Gastrocnemius medialis (tissue), 4 donors: ENCODE measurements around the gene CDK3. TPM values are rescaled to one million over a fixed set of nuclear protein-coding genes. Genes with fewer than 3 reads are reported as not detected.

Experiments
- ATAC-seq, 2 donors: fragments of 150-250 bp; one replicate each; pipeline ENCODE4 v1.9.1; 2016
- DNase-seq, 2 donors: peaks; one replicate each; pipeline ENCODE4 v3.0.0-alpha.2; 2019
- H3K27ac ChIP-seq, 4 donors: fragments of 200-600 bp; sonication (generic); 1 replicate in 1 of 4; 2 replicates in 3 of 4; pipeline ENCODE4 v1.5.1; 2016 to 2018; ENCODE audit warnings: mild to moderate bottlenecking in 2 of 4, moderate library complexity in 1 of 4
- H3K27me3 ChIP-seq, 3 donors: fragments of 200-600 bp; sonication (generic) in 2 of 3; 1 replicate in 1 of 3; 2 replicates in 2 of 3; pipeline versions ENCODE4 v1.5.1 to v1.6.0; 2016 to 2019; ENCODE audit warnings: mild to moderate bottlenecking in 1 of 3, moderate library complexity in 1 of 3
- H3K36me3 ChIP-seq, 2 donors: fragments of 200-600 bp; sonication (generic) in 1 of 2; one replicate each; pipeline ENCODE4 v1.5.1; 2017 to 2018
- H3K4me1 ChIP-seq, 2 donors: fragments of 200-600 bp; sonication (generic) in 1 of 2; one replicate each; pipeline ENCODE4 v1.5.1; 2016 to 2017; ENCODE audit warnings: mild to moderate bottlenecking in 2 of 2
- H3K4me3 ChIP-seq, 4 donors: fragments of 200-600 bp; sonication (generic) in 3 of 4; 1 replicate in 1 of 4; 2 replicates in 3 of 4; pipeline ENCODE4 v1.5.1; 2016 to 2019; ENCODE audit warnings: mild to moderate bottlenecking in 2 of 4
- H3K9me3 ChIP-seq, 3 donors: fragments of 200-600 bp; sonication (generic) in 2 of 3; 1 replicate in 1 of 3; 2 replicates in 2 of 3; pipeline ENCODE4 v1.5.1; 2016 to 2019
- POLR2A ChIP-seq, 2 donors: fragments of 450-650 bp; IDR thresholded peaks; one replicate each; pipeline ENCODE4 v1.6.1; 2017; ENCODE audit warnings: antibody characterized with exemption in 2 of 2, mild to moderate bottlenecking in 2 of 2, moderate library complexity in 2 of 2
- in situ Hi-C, 4 donors: fragments of 200-750 bp; cut with MboI; loops; one replicate each; pipeline versions ENCODE4 v1.15.0 to v1.8.0; 2017; ENCODE audit warnings: low sequenced_read_pairs in 4 of 4
- intact Hi-C: fragments of 100-400 bp; cut with DNase I; formaldehyde crosslinking; loops from one replicate; pipeline ENCODE4 v1.15.1; 2023; ENCODE audit warnings: low total_unique reads
- total RNA-seq, 4 donors: library from RNA; depleted of rRNA; stranded (reverse); fragments of >200 nt; gene quantifications; one replicate each; pipeline versions ENCODE4 v1.1.0 to v1.2.3, GENCODE V29; 2016
- TF ChIP-seq, protein P1 (sequence below), 5 experiments: fragments of 450-650 bp in 3 of 5; fragments of 200-600 bp in 2 of 5; sonication (generic) in 2 of 5; IDR thresholded peaks in 4 of 5; conservative IDR thresholded peaks in 1 of 5; 1 replicate in 4 of 5; 2 replicates in 1 of 5; pipeline ENCODE4 v1.5.1; 2016 to 2019; ENCODE audit warnings: antibody characterized with exemption in 5 of 5, mild to moderate bottlenecking in 3 of 5, moderate library complexity in 3 of 5

Gene CDK3
- total RNA-seq, 4 donors from 2014 or later = 0.33 to 1.8 (median 1.1) TPM

DNA sequence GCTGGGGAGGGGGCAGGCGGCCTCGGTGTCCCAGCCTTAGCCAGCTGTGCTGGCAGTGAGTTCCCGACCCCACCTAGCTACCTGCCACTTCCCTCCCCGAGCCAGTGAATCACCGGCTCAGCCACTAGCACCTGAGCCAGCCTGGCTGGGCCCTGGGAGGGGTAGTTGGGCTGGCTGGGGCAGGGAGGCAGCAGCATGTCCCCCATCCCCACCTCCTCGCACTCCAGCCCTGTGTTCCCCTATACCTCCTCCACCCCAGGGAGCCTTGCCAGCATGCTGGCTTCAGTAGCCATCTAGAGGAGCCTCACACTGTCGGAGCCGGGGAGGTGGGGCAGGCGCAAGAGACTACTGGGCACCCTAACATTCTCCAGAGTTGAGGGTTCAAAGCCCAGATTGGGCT is 23.7 kb downstream of the CDK3 start:
- H3K36me3 ChIP-seq = no peaks in the 10 kb centered on the region
- in situ Hi-C loops (no loop called here), intact Hi-C loops (no loop called here)
- DNase-seq (no peak), ATAC-seq (no peak)
- H3K4me3 ChIP-seq = no peak overlapping the region
- no peak for TF ChIP-seq POLR2A (IDR thresholded peaks at IDR 0.05)
- TF ChIP-seq, protein P1, sequence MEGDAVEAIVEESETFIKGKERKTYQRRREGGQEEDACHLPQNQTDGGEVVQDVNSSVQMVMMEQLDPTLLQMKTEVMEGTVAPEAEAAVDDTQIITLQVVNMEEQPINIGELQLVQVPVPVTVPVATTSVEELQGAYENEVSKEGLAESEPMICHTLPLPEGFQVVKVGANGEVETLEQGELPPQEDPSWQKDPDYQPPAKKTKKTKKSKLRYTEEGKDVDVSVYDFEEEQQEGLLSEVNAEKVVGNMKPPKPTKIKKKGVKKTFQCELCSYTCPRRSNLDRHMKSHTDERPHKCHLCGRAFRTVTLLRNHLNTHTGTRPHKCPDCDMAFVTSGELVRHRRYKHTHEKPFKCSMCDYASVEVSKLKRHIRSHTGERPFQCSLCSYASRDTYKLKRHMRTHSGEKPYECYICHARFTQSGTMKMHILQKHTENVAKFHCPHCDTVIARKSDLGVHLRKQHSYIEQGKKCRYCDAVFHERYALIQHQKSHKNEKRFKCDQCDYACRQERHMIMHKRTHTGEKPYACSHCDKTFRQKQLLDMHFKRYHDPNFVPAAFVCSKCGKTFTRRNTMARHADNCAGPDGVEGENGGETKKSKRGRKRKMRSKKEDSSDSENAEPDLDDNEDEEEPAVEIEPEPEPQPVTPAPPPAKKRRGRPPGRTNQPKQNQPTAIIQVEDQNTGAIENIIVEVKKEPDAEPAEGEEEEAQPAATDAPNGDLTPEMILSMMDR (IDR thresholded peaks at IDR 0.05 in 4 of 5, conservative IDR thresholded peaks at IDR 0.05 in 1 of 5) = no peak
- H3K4me1 ChIP-seq = no peaks in the 10 kb centered on the region
- H3K27me3 ChIP-seq = no peaks in the 10 kb centered on the region
- H3K27ac ChIP-seq = no peak overlapping the region
- no peaks in the 10 kb centered on the region for H3K9me3 ChIP-seq

DNA sequence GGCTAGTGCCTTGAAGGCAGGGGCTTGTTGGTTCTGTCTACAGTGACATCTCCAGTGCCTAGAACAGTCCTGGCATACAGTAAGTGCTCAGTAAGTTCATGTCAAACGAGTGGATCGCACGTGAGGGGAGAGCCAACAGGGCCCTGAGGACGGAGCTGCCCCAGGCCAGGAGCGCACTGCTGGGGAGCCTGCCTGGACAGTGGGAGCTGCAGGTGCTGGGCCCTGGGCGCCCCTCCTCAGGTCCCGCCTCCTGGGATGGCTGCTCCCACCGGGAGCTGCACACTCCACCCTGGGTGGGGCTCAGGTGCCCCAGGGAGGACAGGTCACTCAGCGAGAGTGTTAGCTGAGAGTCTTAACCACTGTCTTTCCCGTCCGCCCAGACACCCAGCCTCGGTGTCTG is 24.6 kb downstream of the CDK3 start:
- Histone ChIP-seq H3K27ac (no peak overlapping the region), H3K27me3 (no peaks in the 10 kb centered on the region), H3K4me3 (no peak overlapping the region), H3K4me1 (no peaks in the 10 kb centered on the region), H3K36me3 (no peaks in the 10 kb centered on the region), H3K9me3 (no peaks in the 10 kb centered on the region)
- in situ Hi-C loops (no loop called here), intact Hi-C loops (no loop called here)
- ATAC-seq (no peak), DNase-seq (no peak)
- TF ChIP-seq, protein P1 (IDR thresholded peaks at IDR 0.05 in 4 of 5, conservative IDR thresholded peaks at IDR 0.05 in 1 of 5) = no peak
- no peak for TF ChIP-seq POLR2A (IDR thresholded peaks at IDR 0.05)

DNA sequence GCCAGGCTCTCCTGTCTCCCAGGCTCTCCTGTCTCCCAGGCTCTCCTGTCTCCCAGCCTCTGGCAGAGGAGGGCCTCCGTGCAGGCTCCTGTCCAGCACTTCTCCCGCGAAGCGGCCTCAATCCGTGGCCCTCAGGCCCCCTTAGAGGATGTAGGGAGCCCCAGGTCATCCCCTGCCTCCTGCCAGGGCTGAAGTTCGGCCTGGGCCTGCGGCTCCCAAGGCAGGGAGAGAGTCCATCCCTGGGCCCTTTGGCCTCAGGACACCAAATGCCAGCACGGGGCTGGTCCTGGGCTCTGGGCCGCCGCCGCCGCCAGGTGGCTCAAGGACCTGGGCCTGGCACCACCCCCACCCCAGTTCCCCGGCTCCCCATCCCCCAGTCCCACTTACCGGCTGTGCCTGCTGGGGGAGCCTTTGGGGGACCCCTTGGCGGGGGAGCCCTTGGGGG is 26.1 kb downstream of the CDK3 start:
- no peak overlapping the region for H3K4me3 ChIP-seq
- ATAC-seq (no peak), DNase-seq (no peak)
- no peak overlapping the region for H3K27ac ChIP-seq
- no peaks in the 10 kb centered on the region for H3K9me3 ChIP-seq
- intact Hi-C loops (no loop called here), in situ Hi-C loops (no loop called here)
- H3K36me3 ChIP-seq = no peaks in the 10 kb centered on the region
- TF ChIP-seq, protein P1 (IDR thresholded peaks at IDR 0.05 in 4 of 5, conservative IDR thresholded peaks at IDR 0.05 in 1 of 5) = no peak
- TF ChIP-seq POLR2A (IDR thresholded peaks at IDR 0.05) = no peak
- no peaks in the 10 kb centered on the region for H3K4me1 ChIP-seq
- H3K27me3 ChIP-seq = no peaks in the 10 kb centered on the region

DNA sequence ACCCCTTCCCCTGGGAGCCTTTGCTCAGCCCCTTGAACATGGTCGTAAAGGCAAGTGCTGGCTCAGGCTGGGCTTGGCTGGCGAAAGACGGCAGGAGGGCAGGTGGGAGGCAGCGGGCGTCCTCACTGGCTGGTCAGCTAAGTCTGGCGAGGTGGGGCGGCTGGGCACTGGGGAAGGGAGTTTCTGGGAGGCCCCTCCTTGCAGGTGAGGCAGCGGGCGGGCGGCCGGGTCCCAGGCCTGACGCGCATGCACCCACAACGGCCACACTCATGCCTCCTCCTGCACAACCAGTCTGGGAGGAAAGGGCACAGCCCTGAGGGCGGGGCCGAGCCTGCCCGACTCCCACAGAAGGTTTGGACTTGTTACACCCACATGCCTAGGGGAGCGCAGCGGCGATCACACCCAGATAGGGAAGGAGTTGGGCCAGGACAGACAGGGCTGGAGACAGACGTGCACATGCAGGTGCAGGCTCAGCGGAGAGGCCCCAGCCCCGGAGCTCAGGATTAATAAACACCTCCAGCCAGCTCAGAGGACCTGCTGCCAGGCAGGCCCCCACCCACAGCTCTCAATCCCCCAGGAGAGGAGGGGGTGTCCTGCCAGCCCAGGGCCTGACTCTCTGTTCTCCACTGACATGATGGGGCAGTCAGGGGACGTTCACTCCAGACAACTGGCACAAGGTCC is 26.6 kb downstream of the CDK3 start, which contains the start of gene EVPL:
TSS of gene EVPL (minus strand) at position 148 of the 681 bp plus-strand sequence. CDS start at position 40, 108 bp downstream.
- ATAC-seq (no peak), DNase-seq (no peak)
- no peak for TF ChIP-seq POLR2A (IDR thresholded peaks at IDR 0.05)
- H3K36me3 ChIP-seq = no peaks in the 10 kb centered on the region
- no peaks in the 10 kb centered on the region for H3K9me3 ChIP-seq
- in situ Hi-C loops = no loop called here
- intact Hi-C loops = no loop called here
- no peaks in the 10 kb centered on the region for H3K27me3 ChIP-seq
- H3K27ac ChIP-seq = no peak within 1 kb of the TSS
- no peaks in the 10 kb centered on the region for H3K4me1 ChIP-seq
- no peak within 1 kb of the TSS for H3K4me3 ChIP-seq

DNA sequence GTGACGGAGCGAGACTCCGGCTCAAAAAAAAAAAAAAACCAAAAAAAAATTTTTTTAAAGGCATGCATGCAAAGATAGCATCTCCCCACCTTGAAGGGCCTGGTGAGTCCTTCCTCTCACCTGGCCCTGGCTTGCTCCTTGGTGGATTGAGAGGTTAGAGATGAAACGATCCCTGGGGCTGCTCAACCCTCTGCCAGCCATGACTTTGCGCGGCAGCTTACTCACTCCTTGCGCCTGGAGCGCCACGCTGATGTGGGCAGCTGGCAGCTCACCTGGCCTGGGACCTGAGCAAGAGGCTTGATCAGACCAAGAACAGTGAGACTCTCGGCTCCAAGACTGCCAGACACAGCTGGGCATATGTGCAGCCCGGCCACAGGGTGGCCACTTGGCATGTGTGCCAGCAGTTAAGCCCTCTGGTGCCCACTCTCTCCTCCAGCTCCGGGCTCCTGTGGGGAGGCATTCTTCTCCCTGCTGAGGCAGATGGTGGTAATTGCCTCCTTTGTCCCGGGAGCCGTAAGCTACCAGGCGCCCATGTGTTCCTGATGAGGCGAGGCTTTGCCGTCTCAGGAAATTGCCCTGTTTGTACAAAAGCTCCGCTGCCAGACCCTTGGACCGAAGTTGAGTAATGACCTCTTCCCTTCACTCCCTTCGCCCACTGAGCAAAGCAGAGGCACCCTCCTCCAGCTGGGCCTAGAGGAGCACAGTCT is 31.6 kb downstream of the CDK3 start:
- Histone ChIP-seq H3K36me3 (no peaks in the 10 kb centered on the region), H3K4me1 (no peaks in the 10 kb centered on the region), H3K4me3 (no peak overlapping the region), H3K27me3 (no peaks in the 10 kb centered on the region), H3K9me3 (no peaks in the 10 kb centered on the region), H3K27ac (no peak overlapping the region)
- no peak for TF ChIP-seq POLR2A (IDR thresholded peaks at IDR 0.05)
- TF ChIP-seq, protein P1 (IDR thresholded peaks at IDR 0.05 in 4 of 5, conservative IDR thresholded peaks at IDR 0.05 in 1 of 5) = no peak
- in situ Hi-C loops = no loop called here
- ATAC-seq (no peak), DNase-seq (no peak)
- intact Hi-C loops = no loop called here
